Karpas-422 (cell line): ENCODE measurements around the gene CD300LB. TPM values are rescaled to one million over a fixed set of nuclear protein-coding genes. Genes with fewer than 3 reads are reported as not detected.

Experiments
- DNase-seq: peaks from one replicate; pipeline ENCODE4 v3.0.0-alpha.2; 2015
- H2AFZ ChIP-seq: fragments of 200-600 bp; sonication (generic); 2 replicates; pipeline ENCODE4 v1.6.1; 2014; ENCODE audit warnings: antibody characterized with exemption, low read length, mixed read lengths
- H3K27ac ChIP-seq: fragments of 200-600 bp; sonication (generic); 2 replicates; pipeline ENCODE4 v1.5.1; 2014; ENCODE audit warnings: mild to moderate bottlenecking, low read length, moderate library complexity
- H3K27me3 ChIP-seq: fragments of 200-600 bp; sonication (generic); 2 replicates; pipeline ENCODE4 v1.6.1; 2014; ENCODE audit warnings: low read length, mixed read lengths
- H3K36me3 ChIP-seq: fragments of 200-600 bp; sonication (generic); 2 replicates; pipeline ENCODE4 v1.6.1; 2014; ENCODE audit warnings: low read length, mixed read lengths; ENCODE audit not compliant: insufficient read depth
- H3K4me1 ChIP-seq: fragments of 200-600 bp; sonication (generic); 2 replicates; pipeline ENCODE4 v1.6.1; 2014; ENCODE audit warnings: mild to moderate bottlenecking, low read length, mixed read lengths
- H3K4me2 ChIP-seq: fragments of 200-600 bp; sonication (generic); 2 replicates; pipeline ENCODE4 v1.6.1; 2014; ENCODE audit warnings: low read length, low read depth, mild to moderate bottlenecking; ENCODE audit not compliant: poor library complexity, severe bottlenecking
- H3K4me3 ChIP-seq: fragments of 200-600 bp; sonication (generic); 2 replicates; pipeline ENCODE4 v1.5.1; 2014; ENCODE audit warnings: mild to moderate bottlenecking, antibody characterized with exemption, low read length, mixed read lengths
- H3K79me2 ChIP-seq: fragments of 200-600 bp; sonication (generic); 2 replicates; pipeline ENCODE4 v1.6.1; 2014; ENCODE audit warnings: mild to moderate bottlenecking, low read length, mixed read lengths
- H3K9ac ChIP-seq: fragments of 200-600 bp; sonication (generic); 2 replicates; pipeline ENCODE4 v1.6.0; 2014; ENCODE audit warnings: low read length
- H3K9me2 ChIP-seq: fragments of 200-600 bp; sonication (generic), shearing (Covaris generic); replicated peaks from 2 replicates; pipeline ENCODE4 v1.6.0; 2014; ENCODE audit warnings: mild to moderate bottlenecking, low read length, moderate library complexity; ENCODE audit not compliant: insufficient read depth
- H3K9me3 ChIP-seq: fragments of 300-700, 200-600 bp; sonication (generic); 2 replicates; pipeline ENCODE4 v1.6.1; 2014; ENCODE audit warnings: low read length, mixed read lengths
- H4K20me1 ChIP-seq: fragments of 200-600 bp; sonication (generic); 2 replicates; pipeline ENCODE4 v1.6.1; 2014; ENCODE audit warnings: mild to moderate bottlenecking, antibody characterized with exemption, low read length, low read depth; ENCODE audit not compliant: insufficient read depth
- total RNA-seq: library from RNA; depleted of rRNA; stranded (reverse); fragments of >200 nt; shearing (Covaris generic); gene quantifications from 2 replicates; pipeline ENCODE4 v1.2.3, GENCODE V29; 2014; ENCODE audit warnings: low replicate concordance

CD300LB gene
- total RNA-seq, 1 experiment from 2014 or later = not detected

DNA sequence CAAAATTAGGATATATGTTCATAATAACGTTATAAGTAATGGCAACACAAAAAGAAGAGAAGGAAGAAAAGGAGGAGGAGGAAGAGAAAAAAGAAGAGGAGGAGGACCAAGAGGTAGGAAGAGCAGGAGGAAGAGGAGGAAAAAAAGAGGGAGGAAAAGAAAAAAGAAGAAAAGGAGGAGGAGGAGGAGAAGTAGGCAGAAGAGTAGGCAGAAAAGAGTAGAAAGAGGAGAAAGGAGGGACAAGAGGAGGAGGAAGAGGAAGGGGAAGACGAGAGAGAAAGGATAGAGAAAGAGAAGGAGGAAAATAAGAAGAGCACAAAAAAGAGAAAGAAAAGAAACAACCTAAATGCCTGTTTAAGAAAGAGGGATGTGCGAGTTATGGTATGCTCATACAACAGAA, 5.6 kb upstream of the CD300LB start:
- no peaks in the 10 kb centered on the region for H3K9me3 ChIP-seq
- no peaks in the 10 kb centered on the region for H3K79me2 ChIP-seq
- no peak for DNase-seq
- H3K27ac ChIP-seq = no peak overlapping the region
- H3K4me1 ChIP-seq = peaks cover under 1% of the 10 kb centered on the region; the same call in 1 of the 2 replicates
- H2AFZ ChIP-seq = no peak overlapping the region
- no peaks in the 10 kb centered on the region for H3K36me3 ChIP-seq
- H3K4me3 ChIP-seq = no peak overlapping the region
- H4K20me1 ChIP-seq = no peaks in the 10 kb centered on the region
- no peaks in the 10 kb centered on the region for H3K9me2 ChIP-seq
- H3K27me3 ChIP-seq = no peaks in the 10 kb centered on the region
- H3K4me2 ChIP-seq = no peak overlapping the region
- H3K9ac ChIP-seq = no peak overlapping the region

DNA sequence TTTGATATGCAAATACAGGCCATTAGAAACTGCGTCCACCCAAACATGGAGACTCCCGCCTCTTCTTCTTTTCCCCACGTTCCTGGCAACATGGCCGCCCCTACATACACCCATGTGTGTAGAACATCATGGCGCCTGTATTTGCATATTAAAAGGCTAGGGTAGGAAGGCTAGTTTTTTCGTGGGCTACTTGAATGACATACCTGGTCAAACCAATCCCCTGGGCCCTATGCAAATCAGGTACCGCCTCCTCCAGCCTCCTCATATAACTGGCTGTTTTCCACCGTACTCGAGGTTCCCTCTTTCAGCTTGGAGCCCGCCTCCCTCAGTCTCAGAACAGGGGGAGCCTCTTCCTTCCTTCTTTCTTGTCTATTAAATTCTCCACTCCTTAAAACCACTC, 840 bp upstream of the CD300LB start:
- no peaks in the 10 kb centered on the region for H3K27me3 ChIP-seq
- H3K4me2 ChIP-seq = no peak overlapping the region
- H3K9me2 ChIP-seq = no peaks in the 10 kb centered on the region
- H3K27ac ChIP-seq = no peak overlapping the region
- H3K9me3 ChIP-seq = no peaks in the 10 kb centered on the region
- peaks cover 5% of the 10 kb centered on the region; the same call in 1 of the 2 replicates for H3K4me1 ChIP-seq
- H3K4me3 ChIP-seq = no peak overlapping the region
- H2AFZ ChIP-seq = no peak overlapping the region
- no peaks in the 10 kb centered on the region for H3K79me2 ChIP-seq
- peak; percentile 53 for DNase-seq
- H3K36me3 ChIP-seq = no peaks in the 10 kb centered on the region
- no peaks in the 10 kb centered on the region for H4K20me1 ChIP-seq
- H3K9ac ChIP-seq = no peak overlapping the region

DNA sequence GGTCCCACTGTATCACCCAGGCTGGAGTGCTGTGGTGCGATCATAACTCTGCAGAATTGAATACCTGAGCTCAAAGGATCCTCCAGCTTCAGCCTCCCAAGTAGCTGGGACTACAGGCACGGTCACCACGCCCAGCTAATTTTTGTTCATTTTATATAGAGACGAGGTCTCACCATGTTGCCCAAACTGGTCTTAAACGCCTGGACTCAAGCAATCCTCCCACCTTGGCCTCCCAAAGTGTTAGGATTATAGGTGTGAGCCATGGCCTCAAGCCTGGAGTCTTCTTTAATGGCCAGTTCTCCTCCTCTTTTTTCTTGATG, 484 bp downstream of the CD300LB start:
- Histone ChIP-seq H3K79me2 (no peaks in the 10 kb centered on the region), H3K4me2 (no peak overlapping the region), H3K9me3 (no peaks in the 10 kb centered on the region), H3K27ac (no peak overlapping the region), H2AFZ (no peak overlapping the region), H3K27me3 (no peaks in the 10 kb centered on the region), H3K4me1 (peaks cover 5% of the 10 kb centered on the region; the same call in 1 of the 2 replicates), H3K4me3 (no peak overlapping the region), H3K9ac (no peak overlapping the region), H3K36me3 (no peaks in the 10 kb centered on the region), H3K9me2 (no peaks in the 10 kb centered on the region), H4K20me1 (no peaks in the 10 kb centered on the region)
- DNase-seq = no peak

DNA sequence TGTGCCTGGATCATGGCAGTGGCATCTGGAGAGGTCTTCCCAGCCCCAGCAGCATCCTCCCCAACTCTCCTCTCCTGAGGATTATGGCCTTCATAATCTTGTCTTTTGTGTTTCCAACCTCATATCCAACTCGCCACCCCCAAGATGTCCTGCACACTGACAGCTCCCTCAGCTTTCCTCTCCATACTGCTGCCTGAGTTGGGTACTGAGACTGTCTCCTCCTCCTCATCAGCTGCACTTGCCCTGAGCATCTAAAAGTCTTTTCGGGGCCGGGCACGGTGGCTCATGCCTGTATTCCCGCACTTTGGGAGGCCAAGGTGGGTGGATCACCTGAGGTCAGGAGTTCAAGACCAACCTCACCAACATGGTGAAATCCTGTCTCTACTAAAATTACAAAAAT, 2.0 kb downstream of the CD300LB start:
- Histone ChIP-seq H2AFZ (no peak overlapping the region), H3K4me1 (peaks cover 5% of the 10 kb centered on the region; the same call in 1 of the 2 replicates), H3K27ac (no peak overlapping the region), H4K20me1 (no peaks in the 10 kb centered on the region), H3K9me3 (no peaks in the 10 kb centered on the region), H3K27me3 (no peaks in the 10 kb centered on the region), H3K4me2 (no peak overlapping the region), H3K9me2 (no peaks in the 10 kb centered on the region), H3K36me3 (no peaks in the 10 kb centered on the region), H3K79me2 (no peaks in the 10 kb centered on the region), H3K9ac (no peak overlapping the region), H3K4me3 (no peak overlapping the region)
- no peak for DNase-seq

DNA sequence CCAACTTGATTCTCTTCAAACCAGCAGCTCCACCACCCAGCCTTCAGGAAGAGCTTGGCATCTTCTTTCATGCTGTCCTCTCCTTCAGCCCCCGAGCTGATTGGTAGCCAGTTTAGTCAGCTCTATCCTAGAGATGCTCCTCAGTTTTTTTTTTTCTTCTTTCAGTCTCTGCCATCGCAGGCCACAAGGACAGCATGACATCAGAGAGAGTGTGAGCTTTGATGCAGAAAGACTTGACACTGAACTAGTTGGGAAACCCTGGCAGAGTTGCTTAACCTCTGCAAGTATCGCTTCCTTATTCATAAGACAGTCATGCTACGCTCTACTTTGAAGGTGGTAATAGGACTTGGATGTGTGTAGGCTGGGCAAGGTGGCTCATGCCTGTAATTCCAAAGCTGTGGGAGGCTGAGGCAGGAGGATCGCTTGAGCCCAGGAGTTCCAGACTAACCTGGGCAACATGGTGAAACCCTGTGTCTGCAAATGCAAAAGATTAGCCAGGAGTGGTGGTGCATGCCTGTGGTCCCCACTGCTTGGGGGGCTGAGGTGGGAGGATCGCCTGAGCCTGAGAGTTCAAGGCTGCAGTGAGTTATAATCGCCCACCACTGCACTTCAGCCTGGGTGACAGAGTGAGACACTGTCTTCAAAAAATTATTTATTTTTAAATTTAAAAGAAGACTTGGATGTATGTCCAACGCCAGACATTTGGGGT, 2.6 kb downstream of the CD300LB start:
- H3K79me2 ChIP-seq = no peaks in the 10 kb centered on the region
- no peak overlapping the region for H3K4me2 ChIP-seq
- no peak overlapping the region for H3K9ac ChIP-seq
- no peaks in the 10 kb centered on the region for H3K9me3 ChIP-seq
- H3K27me3 ChIP-seq = no peaks in the 10 kb centered on the region
- H3K36me3 ChIP-seq = no peaks in the 10 kb centered on the region
- H3K9me2 ChIP-seq = no peaks in the 10 kb centered on the region
- H2AFZ ChIP-seq = no peak overlapping the region
- H3K4me3 ChIP-seq = no peak overlapping the region
- no peaks in the 10 kb centered on the region for H4K20me1 ChIP-seq
- DNase-seq = peak; percentile 61
- no peak overlapping the region for H3K27ac ChIP-seq
- peaks cover 5% of the 10 kb centered on the region; the same call in 1 of the 2 replicates for H3K4me1 ChIP-seq

DNA sequence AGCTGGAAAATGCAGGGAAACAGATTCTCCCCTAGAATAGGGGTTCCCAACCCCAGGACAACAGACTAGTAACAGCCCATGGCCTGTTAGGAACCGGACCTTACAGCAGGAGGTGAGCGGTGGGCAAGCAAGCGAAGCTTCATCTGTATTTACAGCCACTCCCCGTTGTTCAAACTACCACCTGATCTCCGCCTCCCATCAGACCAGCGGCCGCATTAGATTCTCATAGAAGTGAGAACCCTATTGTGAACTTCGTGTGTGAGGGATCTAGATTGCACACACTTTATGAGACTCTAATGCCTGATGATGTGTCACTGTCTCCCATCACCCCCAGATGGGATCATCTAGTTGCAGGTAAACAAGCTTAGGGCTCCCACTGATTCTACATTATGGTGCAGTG, 3.5 kb downstream of the CD300LB start:
- Histone ChIP-seq H3K9me3 (no peaks in the 10 kb centered on the region), H3K36me3 (no peaks in the 10 kb centered on the region), H3K9me2 (no peaks in the 10 kb centered on the region), H3K4me1 (peaks cover 5% of the 10 kb centered on the region; the same call in 1 of the 2 replicates), H3K27me3 (no peaks in the 10 kb centered on the region; the same call in 1 of the 2 replicates), H3K4me2 (no peak overlapping the region), H2AFZ (no peak overlapping the region), H3K9ac (no peak overlapping the region), H3K79me2 (no peaks in the 10 kb centered on the region), H4K20me1 (no peaks in the 10 kb centered on the region), H3K4me3 (no peak overlapping the region), H3K27ac (no peak overlapping the region)
- no peak for DNase-seq

DNA sequence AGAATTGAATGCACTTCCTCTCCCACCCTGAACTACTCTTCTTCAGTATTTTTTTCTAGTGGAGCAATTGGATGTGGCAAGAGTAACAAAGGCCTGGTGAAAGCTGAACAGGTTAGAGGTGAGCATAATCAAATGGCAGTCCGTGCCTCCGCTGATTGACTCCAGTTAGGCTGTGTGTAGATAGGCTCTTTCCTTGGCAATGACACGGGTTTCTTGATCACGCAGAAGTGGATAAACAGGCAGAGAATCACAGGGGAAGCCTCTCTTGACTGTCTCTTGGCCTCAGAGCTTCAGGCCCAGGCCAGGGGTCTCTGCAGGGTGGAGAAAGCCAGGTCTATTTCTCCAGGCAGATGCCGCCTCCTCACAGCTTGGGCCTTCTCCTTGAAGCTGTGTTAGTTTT, 4.2 kb downstream of the CD300LB start:
- H3K9me3 ChIP-seq = no peaks in the 10 kb centered on the region
- H3K27ac ChIP-seq = no peak overlapping the region
- no peaks in the 10 kb centered on the region for H3K36me3 ChIP-seq
- DNase-seq = no peak
- H2AFZ ChIP-seq = no peak overlapping the region
- no peaks in the 10 kb centered on the region for H3K79me2 ChIP-seq
- no peak overlapping the region for H3K4me2 ChIP-seq
- no peak overlapping the region for H3K4me3 ChIP-seq
- no peaks in the 10 kb centered on the region for H4K20me1 ChIP-seq
- no peaks in the 10 kb centered on the region; the same call in 1 of the 2 replicates for H3K27me3 ChIP-seq
- no peaks in the 10 kb centered on the region for H3K9me2 ChIP-seq
- peaks cover 5% of the 10 kb centered on the region; the same call in 1 of the 2 replicates for H3K4me1 ChIP-seq
- no peak overlapping the region for H3K9ac ChIP-seq

DNA sequence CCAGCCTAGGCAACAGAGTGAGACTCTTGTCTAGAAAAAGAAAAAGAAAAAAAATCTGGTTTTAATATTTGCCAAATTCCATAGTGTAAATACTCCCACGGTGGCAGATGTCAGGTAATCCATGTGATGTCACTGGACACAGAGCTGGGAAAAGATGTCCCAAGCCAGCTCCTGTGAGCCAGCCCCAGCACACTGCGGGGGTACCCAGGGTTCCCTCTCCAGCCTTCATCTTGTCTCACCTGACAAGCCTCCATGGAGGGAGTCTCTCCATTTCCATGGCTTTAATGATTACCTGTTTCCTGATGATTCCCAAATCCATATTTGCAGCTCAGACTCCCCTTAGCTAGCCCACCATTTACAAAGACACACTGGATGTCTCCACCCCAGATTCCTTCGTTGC, 4.6 kb downstream of the CD300LB start:
- Histone ChIP-seq H3K36me3 (no peaks in the 10 kb centered on the region), H2AFZ (no peak overlapping the region), H4K20me1 (no peaks in the 10 kb centered on the region), H3K79me2 (no peaks in the 10 kb centered on the region), H3K27me3 (no peaks in the 10 kb centered on the region; the same call in 1 of the 2 replicates), H3K4me1 (peaks cover 3% of the 10 kb centered on the region; the same call in 1 of the 2 replicates), H3K4me2 (no peak overlapping the region), H3K4me3 (no peak overlapping the region), H3K9me3 (no peaks in the 10 kb centered on the region), H3K9ac (no peak overlapping the region), H3K27ac (no peak overlapping the region), H3K9me2 (no peaks in the 10 kb centered on the region)
- DNase-seq = no peak
